GM12891 (cell line): ENCODE data around the gene EYA2.

ENCODE experiments used
- DNase-seq: peaks from one replicate; pipeline ENCODE4 v3.0.0; 2011; ENCODE audit warnings: low spot score; ENCODE audit not compliant: insufficient read length
- FAIRE-seq: peaks from 2 replicates; lab custom pipeline; 2011; peaks lifted over from hg19 to GRCh38; lab: Jason Lieb, UNC
- PAX5 ChIP-seq: IDR thresholded peaks from 2 replicates; pipeline ENCODE4 v1.6.1; 2011; ENCODE audit warnings: low read length, moderate library complexity, mild to moderate bottlenecking; ENCODE audit not compliant: insufficient read depth, severe bottlenecking
- POLR2A ChIP-seq: IDR thresholded peaks from 2 replicates; pipeline ENCODE4 v1.6.1; 2011; ENCODE audit warnings: low read depth, low read length, control low read depth
- POLR2AphosphoS5 ChIP-seq: IDR thresholded peaks from 2 replicates; pipeline ENCODE4 v1.6.1; 2011; ENCODE audit warnings: low read depth, low read length, control low read depth
- POU2F2 ChIP-seq: IDR thresholded peaks from 2 replicates; pipeline ENCODE4 v1.6.1; 2011; ENCODE audit warnings: low read depth, mild to moderate bottlenecking, control low read depth, low read length, moderate library complexity
- SPI1 ChIP-seq: IDR thresholded peaks from 2 replicates; pipeline ENCODE4 v1.6.1; 2011; ENCODE audit warnings: low read depth, low read length, control low read depth
- TAF1 ChIP-seq: IDR thresholded peaks from 2 replicates; pipeline ENCODE4 v1.6.1; 2011; ENCODE audit warnings: low read depth, low read length, control low read depth

EYA2 gene

GRCh38 chr20:47055699-47056369 lies 161.2 kb downstream of the EYA2 start:
- DNase-seq, result no peak
- FAIRE-seq, result no peak

GRCh38 chr20:47057661-47058060 lies 163.0 kb downstream of the EYA2 start:
- FAIRE-seq (no peak), DNase-seq (no peak)
- no peak for TF ChIP-seq POLR2AphosphoS5
- no peak for TF ChIP-seq TAF1
- TF ChIP-seq POU2F2, result no peak
- no peak for TF ChIP-seq PAX5
- TF ChIP-seq SPI1, result no peak
- no peak for TF ChIP-seq POLR2A

More at GRCh38 chr20:47055699-47056369, 161.2 kb downstream of the EYA2 start:
- TF ChIP-seq SPI1 (no peak), TAF1 (no peak), POU2F2 (no peak), POLR2AphosphoS5 (no peak), PAX5 (no peak), POLR2A (no peak)

GRCh38 chr20:47058236-47058635 lies 163.6 kb downstream of the EYA2 start:
- FAIRE-seq, result no peak
- no peak for DNase-seq
- TF ChIP-seq SPI1 (no peak), POLR2AphosphoS5 (no peak), TAF1 (no peak), PAX5 (no peak), POU2F2 (no peak), POLR2A (no peak)

GRCh38 chr20:47059536-47059935 lies 164.9 kb downstream of the EYA2 start:
- TF ChIP-seq POLR2AphosphoS5, result no peak
- no peak for TF ChIP-seq SPI1
- TF ChIP-seq POLR2A, result no peak
- TF ChIP-seq TAF1, result no peak
- no peak for TF ChIP-seq POU2F2
- no peak for TF ChIP-seq PAX5
- FAIRE-seq (no peak), DNase-seq (no peak)

- DNase-seq, result no peak
- no peak for TF ChIP-seq SPI1
- TF ChIP-seq POU2F2, result no peak
- no peak for TF ChIP-seq POLR2A
- TF ChIP-seq PAX5, result no peak
- no peak for TF ChIP-seq TAF1
- TF ChIP-seq POLR2AphosphoS5, result no peak
These were observed 166.9 kb downstream of the EYA2 start for GRCh38 chr20:47061549-47061948.

GRCh38 chr20:47062226-47062890 lies 167.7 kb downstream of the EYA2 start:
- FAIRE-seq, result no peak
- TF ChIP-seq TAF1 (no peak), SPI1 (no peak), POLR2AphosphoS5 (no peak), POU2F2 (no peak), PAX5 (no peak), POLR2A (no peak)
- no peak for DNase-seq

More at GRCh38 chr20:47061549-47061948, 166.9 kb downstream of the EYA2 start:
- FAIRE-seq, result no peak

- DNase-seq (no peak), FAIRE-seq (no peak)
These were observed 168.8 kb downstream of the EYA2 start for GRCh38 chr20:47063407-47063806.

GRCh38 chr20:47063808-47064207 lies 169.2 kb downstream of the EYA2 start:
- DNase-seq (no peak), FAIRE-seq (no peak)
- TF ChIP-seq POLR2A, result no peak

More at GRCh38 chr20:47063407-47063806, 168.8 kb downstream of the EYA2 start:
- TF ChIP-seq TAF1 (no peak), POU2F2 (no peak), POLR2AphosphoS5 (no peak), POLR2A (no peak), SPI1 (no peak), PAX5 (no peak)

GRCh38 chr20:47066484-47067270 lies 172.0 kb downstream of the EYA2 start:
- TF ChIP-seq POLR2AphosphoS5, result no peak
- TF ChIP-seq POLR2A, result no peak
- TF ChIP-seq SPI1, result no peak
- TF ChIP-seq POU2F2, result no peak
- TF ChIP-seq TAF1, result no peak
- no peak for TF ChIP-seq PAX5
- DNase-seq (no peak), FAIRE-seq (no peak)
